K562 (cell line): ENCODE measurements around the gene COPS6. TPM values are rescaled to one million over a fixed set of nuclear protein-coding genes. Genes with fewer than 3 reads are reported as not detected.

ENCODE experiments used
- E2F3 ChIP-seq: fragments of 250-450 bp; sonication (Bioruptor Pico); IDR thresholded peaks from 2 replicates; pipeline ENCODE4 v1.4.0; 2020; ENCODE audit warnings: mild to moderate bottlenecking
- E2F6 ChIP-seq, 2 experiments: IDR thresholded peaks; 2 replicates each; pipeline ENCODE4 v1.6.1; 2011; ENCODE audit warnings: borderline replicate concordance in 1 of 2, control low read depth in 1 of 2, low read depth in 1 of 2, low read length in 1 of 2, mild to moderate bottlenecking in 1 of 2, mixed read lengths in 1 of 2, moderate library complexity in 1 of 2; ENCODE audit not compliant: insufficient read depth in 1 of 2, insufficient read length in 1 of 2, poor library complexity in 1 of 2, severe bottlenecking in 1 of 2; ENCODE audit errors: extremely low read depth in 1 of 2
- ETV1 ChIP-seq: fragments of 450-650 bp; conservative IDR thresholded peaks from 2 replicates; pipeline ENCODE4 v1.6.1; 2016; ENCODE audit warnings: missing genetic modification characterization, control low read depth, low read depth, missing compliant biosample characterization
- FOSL1 ChIP-seq: fragments of 200-800 bp; sonication (Bioruptor generic); conservative IDR thresholded peaks from 2 replicates; pipeline ENCODE4 v1.6.1; 2016; ENCODE audit warnings: missing genetic modification characterization, missing compliant biosample characterization
- FOXP4 ChIP-seq: sonication (generic); formaldehyde crosslinking; IDR thresholded peaks from 2 replicates; pipeline ENCODE4 v1.8.0; 2022; ENCODE audit warnings: mild to moderate bottlenecking, missing genetic modification reagents, borderline replicate concordance
- GTF2A2 ChIP-seq: IDR thresholded peaks from 2 replicates; pipeline ENCODE4 v1.6.1; 2016; ENCODE audit warnings: mild to moderate bottlenecking, missing genetic modification characterization, missing compliant biosample characterization
- HLTF ChIP-seq: fragments of 450-650 bp; IDR thresholded peaks from 2 replicates; pipeline ENCODE4 v1.6.1; 2016
- HMGN3 ChIP-seq: IDR thresholded peaks from 2 replicates; pipeline ENCODE4 v1.6.1; 2011; ENCODE audit warnings: borderline replicate concordance, low read depth, mild to moderate bottlenecking, mixed read lengths, low read length; ENCODE audit not compliant: insufficient read length; ENCODE audit errors: extremely low read depth
- JUND ChIP-seq, 2 experiments: IDR thresholded peaks; 2 replicates in 1 of 2; 3 replicates in 1 of 2; pipeline ENCODE4 v1.6.1; 2011; ENCODE audit warnings: borderline replicate concordance in 2 of 2, low read depth in 2 of 2, low read length in 2 of 2, improper control_type of control experiment in 1 of 2, missing biosample characterization in 1 of 2, missing genetic modification characterization in 1 of 2, missing genetic modification reagents in 1 of 2
- KDM2B ChIP-seq: fragments of 250-450 bp; sonication (Bioruptor Pico); IDR thresholded peaks from 2 replicates; pipeline ENCODE4 v1.8.0; 2021; ENCODE audit warnings: mild to moderate bottlenecking, moderate library complexity
- MXD1 ChIP-seq: fragments of 250-450 bp; sonication (Bioruptor Pico); IDR thresholded peaks from 2 replicates; pipeline ENCODE4 v1.8.0; 2021; ENCODE audit warnings: borderline replicate concordance, mild to moderate bottlenecking, moderate library complexity; ENCODE audit not compliant: poor library complexity, severe bottlenecking
- NR2F6 ChIP-seq: fragments of 450-650 bp; formaldehyde crosslinking; IDR thresholded peaks from 2 replicates; pipeline ENCODE4 v1.4.0; 2020; ENCODE audit warnings: mild to moderate bottlenecking
- SMARCE1 ChIP-seq: fragments of 450-650 bp; IDR thresholded peaks from 2 replicates; pipeline ENCODE4 v1.7.1; 2016; ENCODE audit warnings: mild to moderate bottlenecking
- SNAPC5 ChIP-seq: fragments of 250-450 bp; sonication (Bioruptor Pico); IDR thresholded peaks from 2 replicates; pipeline ENCODE4 v1.8.0; 2021; ENCODE audit warnings: moderate library complexity, mild to moderate bottlenecking, inconsistent platforms
- STAT5A ChIP-seq: IDR thresholded peaks from 2 replicates; pipeline ENCODE4 v1.6.1; 2012; ENCODE audit warnings: low read length, inconsistent platforms, borderline replicate concordance
- ZBTB11 ChIP-seq, 3 experiments: fragments of 200-800 bp in 1 of 3; fragments of 250-450 bp in 1 of 3; fragments of 450-650 bp in 1 of 3; sonication (Bioruptor Pico) in 1 of 3; sonication (Bioruptor generic) in 1 of 3; formaldehyde crosslinking in 1 of 3; IDR thresholded peaks; 2 replicates each; pipeline versions ENCODE4 v1.6.1 to v1.8.0; 2016 to 2022; ENCODE audit warnings: mild to moderate bottlenecking in 2 of 3, missing genetic modification characterization in 2 of 3, missing compliant biosample characterization in 1 of 3, moderate library complexity in 1 of 3
- ZC3H4 ChIP-seq: sonication (generic); formaldehyde crosslinking; IDR thresholded peaks from 2 replicates; pipeline ENCODE4 v1.9.0; 2021; ENCODE audit warnings: missing genetic modification reagents, borderline replicate concordance
- ZNF830 ChIP-seq: fragments of 250-450 bp; sonication (Bioruptor Pico); IDR thresholded peaks from 2 replicates; pipeline ENCODE4 v1.5.0; 2021; ENCODE audit warnings: mild to moderate bottlenecking
- polyA plus RNA-seq, 8 experiments: library from polyadenylated mRNA; depleted of rRNA in 4 of 8; stranded (reverse) in 5 of 8; unstranded in 3 of 8; fragments of >200 nt; fragmentation: Nextera tagmentation in 2 of 8; fragmentation: Illumina TruSeq in 1 of 8; extraction: Ambion mirVana in 2 of 8; extraction: Trizol in 1 of 8; gene quantifications; 2 replicates each; pipeline versions ENCODE4 v1.2.1 to v1.2.3, GENCODE V29; 2011 to 2014; ENCODE audit warnings: inconsistent platforms in 1 of 8, missing spikeins in 1 of 8
- total RNA-seq, 7 experiments: library from RNA; depleted of rRNA in 6 of 7; stranded (reverse); fragments of >200 nt in 6 of 7; fragmentation: Illumina TruSeq in 2 of 7; extraction: Trizol in 2 of 7; gene quantifications; 2 replicates each; pipeline versions ENCODE4 v1.2.1 to v1.2.3, GENCODE V29; 2011 to 2021; ENCODE audit warnings: low replicate concordance in 1 of 7

The COPS6 gene
- total and polyA plus RNA-seq, 9 of the 15 experiments (the other 6 are each of a cell fraction or from before 2014, with no cell fraction given) = 63.0 to 331 (median 168) TPM

GRCh38 chr7:100126239-100126930 lies 37.6 kb downstream of the COPS6 start (continued):
- TF ChIP-seq KDM2B (CRISPR knock-in tag) = peak; percentile 75; the same call in 1 of the 2 replicates
- no peak for TF ChIP-seq GTF2A2 (tag)
- TF ChIP-seq E2F6 (IDR thresholded peaks at IDR 0.05; ENCODE audit: borderline replicate concordance in 1 of 2, extremely low read depth in 1 of 2, insufficient read depth in 1 of 2, insufficient read length in 1 of 2, low read depth in 1 of 2, low read length in 1 of 2, poor library complexity in 1 of 2, severe bottlenecking in 1 of 2) = peak in 1 of 2 experiments; percentile 65
- TF ChIP-seq FOXP4 (CRISPR knock-in tag) = no peak
- TF ChIP-seq ZC3H4 (CRISPR knock-in tag) = peak; percentile 48; the same call in 1 of the 2 replicates
- peak; percentile 59 for TF ChIP-seq HMGN3
- TF ChIP-seq E2F3 (CRISPR knock-in tag) = peak; percentile 80
- TF ChIP-seq MXD1 (CRISPR knock-in tag) = no peak
- TF ChIP-seq ZBTB11 (CRISPR knock-in tag; IDR thresholded peaks at IDR 0.05) = peak in 1 of 3 experiments; percentile 33; a peak in 1 of 6 replicates
- peak; percentile 3; the same call in 1 of the 2 replicates for TF ChIP-seq SMARCE1
- TF ChIP-seq FOSL1 (tag) = 0 out of 2 replicates have a peak, but pooled peaks have one; percentile 49
- TF ChIP-seq ZNF830 (CRISPR knock-in tag) = no peak
- TF ChIP-seq ETV1 (tag) = peak; percentile 56; the same call in 1 of the 2 replicates
- TF ChIP-seq JUND (IDR thresholded peaks at IDR 0.05; ENCODE audit: borderline replicate concordance, low read depth, low read length) = no peak
- TF ChIP-seq JUND (tag; IDR thresholded peaks at IDR 0.05; ENCODE audit: borderline replicate concordance, low read depth, low read length) = 0 out of 3 replicates have a peak, but pooled peaks have one; percentile 47
- no peak for TF ChIP-seq STAT5A
- no peak for TF ChIP-seq NR2F6
- TF ChIP-seq SNAPC5 (CRISPR knock-in tag) = no peak
- TF ChIP-seq HLTF = no peak
